ENCODE measurements around the gene RBKS. TPM values are rescaled to one million over a fixed set of nuclear protein-coding genes. Genes with fewer than 3 reads are reported as not detected.

The RBKS gene
- 0.80 to 1.4 TPM (median 1.0 TPM) in 3 replicates for total RNA-seq

GRCh38 chr2:27890146-27890923 lies at the start of gene RBKS, which contains the start of gene BABAM2:
TSS of gene RBKS (minus strand) at chr2:27890387. CDS start at chr2:27890345, 42 bp downstream.
TSS of gene BABAM2 (plus strand) at chr2:27890729. CDS start at chr2:27894557, 3,828 bp downstream.
- H3K27me3 Mint-ChIP-seq (ENCODE audit: low read depth): no peaks in the 10 kb centered on the region
- H3K27ac Mint-ChIP-seq: peak within 1 kb of the TSS; percentile 99
- H3K4me3 Mint-ChIP-seq: peak within 1 kb of the TSS; percentile 95
- H3K4me1 Mint-ChIP-seq: peaks cover 29% of the 10 kb centered on the region
- no peaks in the 10 kb centered on the region for H3K9me3 Mint-ChIP-seq
- peak; percentile 83 to 90 for DNase-seq (ENCODE audit: low spot score in 2 of 2, unreplicated experiment in 2 of 2)
- TF ChIP-seq CTCF (IDR thresholded peaks at IDR 0.05; ENCODE audit: unreplicated experiment): no peak
- peaks cover 5% of the 10 kb centered on the region for H3K36me3 Mint-ChIP-seq

- no peaks in the 10 kb centered on the region for H3K36me3 Mint-ChIP-seq
These were observed 44.8 kb upstream of the RBKS start for GRCh38 chr2:27935026-27935425.

GRCh38 chr2:27932396-27932795 lies 42.2 kb upstream of the RBKS start:
- no peaks in the 10 kb centered on the region for H3K36me3 Mint-ChIP-seq
- no peaks in the 10 kb centered on the region for H3K9me3 Mint-ChIP-seq
- no peak overlapping the region for H3K4me3 Mint-ChIP-seq
- DNase-seq (ENCODE audit: low spot score in 2 of 2, unreplicated experiment in 2 of 2): no peak
- H3K27ac Mint-ChIP-seq: no peak overlapping the region
- no peaks in the 10 kb centered on the region for H3K27me3 Mint-ChIP-seq (ENCODE audit: low read depth)
- no peak for TF ChIP-seq CTCF (IDR thresholded peaks at IDR 0.05; ENCODE audit: unreplicated experiment)
- peaks cover 5% of the 10 kb centered on the region for H3K4me1 Mint-ChIP-seq

More at GRCh38 chr2:27935026-27935425, 44.8 kb upstream of the RBKS start:
- no peak for TF ChIP-seq CTCF (IDR thresholded peaks at IDR 0.05; ENCODE audit: unreplicated experiment)
- no peak overlapping the region for H3K27ac Mint-ChIP-seq
- H3K9me3 Mint-ChIP-seq: no peaks in the 10 kb centered on the region
- no peak overlapping the region for H3K4me3 Mint-ChIP-seq
- no peaks in the 10 kb centered on the region for H3K27me3 Mint-ChIP-seq (ENCODE audit: low read depth)
- H3K4me1 Mint-ChIP-seq: no peaks in the 10 kb centered on the region
- no peak for DNase-seq (ENCODE audit: low spot score in 2 of 2, unreplicated experiment in 2 of 2)

- no peaks in the 10 kb centered on the region for H3K27me3 Mint-ChIP-seq (ENCODE audit: low read depth)
- no peak overlapping the region for H3K27ac Mint-ChIP-seq
- DNase-seq (ENCODE audit: low spot score in 2 of 2, unreplicated experiment in 2 of 2): no peak
- no peak overlapping the region for H3K4me3 Mint-ChIP-seq
- no peaks in the 10 kb centered on the region for H3K36me3 Mint-ChIP-seq
- TF ChIP-seq CTCF (IDR thresholded peaks at IDR 0.05; ENCODE audit: unreplicated experiment): no peak
- H3K9me3 Mint-ChIP-seq: no peaks in the 10 kb centered on the region
- peaks cover 12% of the 10 kb centered on the region for H3K4me1 Mint-ChIP-seq
These were observed 41.3 kb upstream of the RBKS start for GRCh38 chr2:27931361-27931950.

- H3K27ac Mint-ChIP-seq: no peak overlapping the region
- DNase-seq (ENCODE audit: low spot score in 2 of 2, unreplicated experiment in 2 of 2): no peak
- no peak for TF ChIP-seq CTCF (IDR thresholded peaks at IDR 0.05; ENCODE audit: unreplicated experiment)
- H3K4me3 Mint-ChIP-seq: no peak overlapping the region
- H3K27me3 Mint-ChIP-seq (ENCODE audit: low read depth): no peaks in the 10 kb centered on the region
- no peaks in the 10 kb centered on the region for H3K9me3 Mint-ChIP-seq
- peaks cover 17% of the 10 kb centered on the region for H3K4me1 Mint-ChIP-seq
- H3K36me3 Mint-ChIP-seq: no peaks in the 10 kb centered on the region
These were observed 39.8 kb upstream of the RBKS start for GRCh38 chr2:27929916-27930486.
